Uterus (tissue), 2 donors: ENCODE data around the gene SLC25A30.

Experiments
- CTCF ChIP-seq, 4 experiments: fragments of 200-600 bp in 2 of 4; fragments of 450-650 bp in 2 of 4; sonication (generic) in 2 of 4; IDR thresholded peaks; one replicate each; pipeline ENCODE4 v1.5.1; 2016 to 2019; ENCODE audit warnings: antibody characterized with exemption in 4 of 4, mild to moderate bottlenecking in 2 of 4, moderate library complexity in 1 of 4
- POLR2A ChIP-seq, 2 donors: fragments of 450-650 bp; IDR thresholded peaks; one replicate each; pipeline ENCODE4 v1.6.1; 2016; ENCODE audit warnings: antibody characterized with exemption in 2 of 2, mild to moderate bottlenecking in 1 of 2, moderate library complexity in 1 of 2

- TF ChIP-seq CTCF (IDR thresholded peaks at IDR 0.05) (no peak), POLR2A (IDR thresholded peaks at IDR 0.05) (no peak)
These were observed 55.2 kb downstream of the SLC25A30 start for GRCh38 chr13:45362939-45363338.
